SU-DHL-6 (cell line): ENCODE data around the gene SLC17A5.

Experiments used
- CTCF ChIP-seq: fragments of 200-600 bp; sonication (generic); IDR thresholded peaks from one replicate; pipeline ENCODE4 v1.5.1; 2017; ENCODE audit warnings: antibody characterized with exemption, mild to moderate bottlenecking, low read length, moderate library complexity; ENCODE audit not compliant: insufficient read depth, poor library complexity, severe bottlenecking
- EZH2phosphoT487 ChIP-seq: fragments of 200-600 bp; sonication (generic), shearing (Covaris generic); conservative IDR thresholded peaks from 2 replicates; pipeline ENCODE4 v1.6.1; 2018; ENCODE audit warnings: mild to moderate bottlenecking, antibody characterized with exemption, low read length, moderate library complexity, mixed read lengths

GRCh38 chr6:73547036-73547435 is 106.8 kb downstream of the SLC17A5 start:
- no peak for TF ChIP-seq CTCF
- no peak for TF ChIP-seq EZH2phosphoT487
